OCI-LY1 (cell line): ENCODE data around the gene SUV39H2.
"Not testable (repeated sequence)": the region's sequence is repeated elsewhere in the genome, so short reads cannot be mapped to it uniquely, and the experiment has no call there.

Source experiments
- EZH2 ChIP-seq: fragments of 200-600 bp; sonication (generic), shearing (Covaris generic); IDR thresholded peaks from 2 replicates; pipeline ENCODE4 v1.8.0; 2017; ENCODE audit warnings: borderline replicate concordance, mixed run types, mild to moderate bottlenecking, antibody characterized with exemption, low read length, moderate library complexity, mixed read lengths
- TF ChIP-seq, protein P1 (sequence below): fragments of 200-600 bp; sonication (generic), shearing (Covaris generic); IDR thresholded peaks from 2 replicates; pipeline ENCODE4 v1.5.1; 2017; ENCODE audit warnings: mild to moderate bottlenecking, antibody characterized with exemption, low read length, moderate library complexity, mixed read lengths

GRCh38 chr10:14942950-14943338 lies 64.3 kb downstream of the SUV39H2 start:
- TF ChIP-seq, protein P1, sequence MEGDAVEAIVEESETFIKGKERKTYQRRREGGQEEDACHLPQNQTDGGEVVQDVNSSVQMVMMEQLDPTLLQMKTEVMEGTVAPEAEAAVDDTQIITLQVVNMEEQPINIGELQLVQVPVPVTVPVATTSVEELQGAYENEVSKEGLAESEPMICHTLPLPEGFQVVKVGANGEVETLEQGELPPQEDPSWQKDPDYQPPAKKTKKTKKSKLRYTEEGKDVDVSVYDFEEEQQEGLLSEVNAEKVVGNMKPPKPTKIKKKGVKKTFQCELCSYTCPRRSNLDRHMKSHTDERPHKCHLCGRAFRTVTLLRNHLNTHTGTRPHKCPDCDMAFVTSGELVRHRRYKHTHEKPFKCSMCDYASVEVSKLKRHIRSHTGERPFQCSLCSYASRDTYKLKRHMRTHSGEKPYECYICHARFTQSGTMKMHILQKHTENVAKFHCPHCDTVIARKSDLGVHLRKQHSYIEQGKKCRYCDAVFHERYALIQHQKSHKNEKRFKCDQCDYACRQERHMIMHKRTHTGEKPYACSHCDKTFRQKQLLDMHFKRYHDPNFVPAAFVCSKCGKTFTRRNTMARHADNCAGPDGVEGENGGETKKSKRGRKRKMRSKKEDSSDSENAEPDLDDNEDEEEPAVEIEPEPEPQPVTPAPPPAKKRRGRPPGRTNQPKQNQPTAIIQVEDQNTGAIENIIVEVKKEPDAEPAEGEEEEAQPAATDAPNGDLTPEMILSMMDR = not testable (repeated sequence)
- TF ChIP-seq EZH2 = not testable (repeated sequence)
